ENCODE data around the gene AHCY.

DNA sequence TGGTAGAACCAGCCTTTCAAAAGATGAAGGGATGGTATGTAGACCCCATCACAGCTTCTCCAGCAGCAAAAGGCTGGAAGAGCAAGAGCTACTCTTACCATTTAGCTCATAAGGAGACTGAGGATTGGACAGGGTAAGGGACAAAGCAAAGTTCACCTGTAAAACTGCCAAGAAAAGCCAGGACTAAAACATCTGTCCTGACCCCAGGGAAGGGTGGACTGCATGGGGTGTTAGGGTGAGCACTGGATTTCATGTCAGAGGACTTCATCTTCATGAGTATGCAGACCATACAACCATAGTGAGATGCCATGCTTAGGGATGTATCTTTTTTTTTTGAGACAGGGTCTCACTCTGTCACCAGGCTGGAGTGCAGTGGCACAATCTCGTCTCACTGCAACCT lies 19.3 kb downstream of the AHCY start:
- TF ChIP-seq, protein P1, sequence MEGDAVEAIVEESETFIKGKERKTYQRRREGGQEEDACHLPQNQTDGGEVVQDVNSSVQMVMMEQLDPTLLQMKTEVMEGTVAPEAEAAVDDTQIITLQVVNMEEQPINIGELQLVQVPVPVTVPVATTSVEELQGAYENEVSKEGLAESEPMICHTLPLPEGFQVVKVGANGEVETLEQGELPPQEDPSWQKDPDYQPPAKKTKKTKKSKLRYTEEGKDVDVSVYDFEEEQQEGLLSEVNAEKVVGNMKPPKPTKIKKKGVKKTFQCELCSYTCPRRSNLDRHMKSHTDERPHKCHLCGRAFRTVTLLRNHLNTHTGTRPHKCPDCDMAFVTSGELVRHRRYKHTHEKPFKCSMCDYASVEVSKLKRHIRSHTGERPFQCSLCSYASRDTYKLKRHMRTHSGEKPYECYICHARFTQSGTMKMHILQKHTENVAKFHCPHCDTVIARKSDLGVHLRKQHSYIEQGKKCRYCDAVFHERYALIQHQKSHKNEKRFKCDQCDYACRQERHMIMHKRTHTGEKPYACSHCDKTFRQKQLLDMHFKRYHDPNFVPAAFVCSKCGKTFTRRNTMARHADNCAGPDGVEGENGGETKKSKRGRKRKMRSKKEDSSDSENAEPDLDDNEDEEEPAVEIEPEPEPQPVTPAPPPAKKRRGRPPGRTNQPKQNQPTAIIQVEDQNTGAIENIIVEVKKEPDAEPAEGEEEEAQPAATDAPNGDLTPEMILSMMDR (IDR thresholded peaks at IDR 0.05): no peak
- no peak for TF ChIP-seq POLR2A (IDR thresholded peaks at IDR 0.05)
